ENCODE measurements around the gene POGZ. TPM values are rescaled to one million over a fixed set of nuclear protein-coding genes. Genes with fewer than 3 reads are reported as not detected.

POGZ gene
- total RNA-seq, 1 donor from 2014 or later: 135 TPM

GRCh38 chr1:151386002-151386401, 73.3 kb downstream of the POGZ start:
- intact Hi-C loops (cut with micrococcal nuclease): no loop called here
- ChIA-PET CTCF (no interaction called here), POLR2A (no interaction called here)
- Mint-ChIP-seq H3K9me3 (no peaks in the 10 kb centered on the region), H3K27me3 (no peaks in the 10 kb centered on the region), H3K36me3 (ENCODE audit: low read depth) (no peaks in the 10 kb centered on the region), H3K4me3 (no peak overlapping the region), H3K27ac (no peak overlapping the region), H3K4me1 (no peaks in the 10 kb centered on the region)
- ATAC-seq (ENCODE audit: low read depth): no peak
- TF ChIP-seq, protein P1, sequence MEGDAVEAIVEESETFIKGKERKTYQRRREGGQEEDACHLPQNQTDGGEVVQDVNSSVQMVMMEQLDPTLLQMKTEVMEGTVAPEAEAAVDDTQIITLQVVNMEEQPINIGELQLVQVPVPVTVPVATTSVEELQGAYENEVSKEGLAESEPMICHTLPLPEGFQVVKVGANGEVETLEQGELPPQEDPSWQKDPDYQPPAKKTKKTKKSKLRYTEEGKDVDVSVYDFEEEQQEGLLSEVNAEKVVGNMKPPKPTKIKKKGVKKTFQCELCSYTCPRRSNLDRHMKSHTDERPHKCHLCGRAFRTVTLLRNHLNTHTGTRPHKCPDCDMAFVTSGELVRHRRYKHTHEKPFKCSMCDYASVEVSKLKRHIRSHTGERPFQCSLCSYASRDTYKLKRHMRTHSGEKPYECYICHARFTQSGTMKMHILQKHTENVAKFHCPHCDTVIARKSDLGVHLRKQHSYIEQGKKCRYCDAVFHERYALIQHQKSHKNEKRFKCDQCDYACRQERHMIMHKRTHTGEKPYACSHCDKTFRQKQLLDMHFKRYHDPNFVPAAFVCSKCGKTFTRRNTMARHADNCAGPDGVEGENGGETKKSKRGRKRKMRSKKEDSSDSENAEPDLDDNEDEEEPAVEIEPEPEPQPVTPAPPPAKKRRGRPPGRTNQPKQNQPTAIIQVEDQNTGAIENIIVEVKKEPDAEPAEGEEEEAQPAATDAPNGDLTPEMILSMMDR (IDR thresholded peaks at IDR 0.05): no peak
- no peak for DNase-seq

DNA sequence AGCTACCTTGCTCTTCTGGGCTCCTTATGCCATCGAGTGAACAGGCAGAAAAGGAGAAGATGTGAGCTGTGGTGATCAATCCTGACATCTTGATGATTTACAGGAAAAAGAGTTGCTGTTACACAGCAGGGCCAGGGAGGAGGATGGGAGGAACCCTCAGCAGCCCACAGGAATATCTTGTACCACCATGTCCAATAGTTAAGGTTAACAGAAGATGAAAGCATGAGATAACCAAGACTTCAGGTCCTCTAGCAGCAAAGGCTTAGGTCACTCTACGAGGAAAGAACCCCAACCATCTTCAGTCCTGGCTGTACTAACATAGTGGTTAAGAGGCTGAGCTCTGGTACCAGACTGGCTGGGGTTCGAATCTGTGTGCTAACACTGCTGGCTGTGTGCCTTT, 74.7 kb downstream of the POGZ start:
- no peaks in the 10 kb centered on the region for H3K9me3 Mint-ChIP-seq
- intact Hi-C loops (cut with micrococcal nuclease): no loop called here
- ChIA-PET CTCF (interaction anchor here (1.4 kb wide), 1 partner anchor 44 kb away, joined by 3 read pairs; no protein-coding TSS in a partner anchor), POLR2A (interaction anchor here (1.1 kb wide), 1 partner anchor 37 kb away, joined by 3 read pairs; the partner anchor contains the start of gene RFX5)
- H3K4me1 Mint-ChIP-seq: no peaks in the 10 kb centered on the region
- H3K27me3 Mint-ChIP-seq: no peaks in the 10 kb centered on the region
- TF ChIP-seq, protein P1 (IDR thresholded peaks at IDR 0.05): no peak
- ATAC-seq (ENCODE audit: low read depth) (no peak), DNase-seq (no peak)
- H3K4me3 Mint-ChIP-seq: no peak overlapping the region
- H3K27ac Mint-ChIP-seq: no peak overlapping the region
- no peaks in the 10 kb centered on the region for H3K36me3 Mint-ChIP-seq (ENCODE audit: low read depth)

DNA sequence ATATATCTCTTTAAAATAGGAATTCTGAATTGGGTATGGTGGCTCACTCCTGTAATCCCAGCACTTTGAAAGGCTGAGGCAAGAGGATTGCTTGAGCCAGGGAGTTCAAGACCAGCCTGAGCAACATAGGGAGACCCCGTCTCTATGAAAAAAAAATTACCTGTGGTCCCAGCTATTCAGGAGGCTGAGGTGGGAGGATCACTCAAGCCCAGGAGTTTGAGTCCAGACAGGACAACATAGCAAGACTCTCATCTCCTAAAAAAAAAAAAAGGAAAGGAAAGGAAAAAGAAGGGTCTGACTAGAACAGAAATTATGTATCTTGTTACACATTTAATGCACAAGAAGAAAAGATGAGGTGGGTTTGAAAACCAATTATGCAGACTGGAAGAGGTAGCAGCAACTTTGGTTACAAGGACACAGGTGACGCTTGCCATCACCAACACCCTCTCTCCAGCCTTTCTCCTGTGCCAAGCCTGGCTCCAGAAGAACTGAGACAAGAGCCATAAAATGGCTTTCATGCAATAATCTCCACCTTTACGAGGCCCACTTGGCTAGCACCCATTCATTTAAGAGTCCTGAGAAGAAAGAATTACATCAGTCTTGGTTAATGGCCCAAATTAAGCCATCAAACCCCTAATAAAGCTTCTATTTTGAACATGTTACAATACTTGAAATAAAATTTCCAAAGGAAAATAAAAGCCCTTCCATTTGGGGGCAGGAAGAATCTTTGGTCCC, 82.0 kb downstream of the POGZ start:
- DNase-seq (no peak), ATAC-seq (ENCODE audit: low read depth) (no peak)
- POLR2A ChIA-PET: interaction anchor here (0.6 kb wide), 1 partner anchor 21 kb away, joined by 3 read pairs; no protein-coding TSS in a partner anchor
- no peak overlapping the region for H3K4me3 Mint-ChIP-seq
- no peaks in the 10 kb centered on the region for H3K27me3 Mint-ChIP-seq
- H3K9me3 Mint-ChIP-seq: no peaks in the 10 kb centered on the region
- H3K27ac Mint-ChIP-seq: no peak overlapping the region
- CTCF ChIA-PET: no interaction called here
- intact Hi-C loops (cut with micrococcal nuclease): no loop called here
- no peaks in the 10 kb centered on the region for H3K36me3 Mint-ChIP-seq (ENCODE audit: low read depth)
- H3K4me1 Mint-ChIP-seq: no peaks in the 10 kb centered on the region
- TF ChIP-seq, protein P1 (IDR thresholded peaks at IDR 0.05): no peak

DNA sequence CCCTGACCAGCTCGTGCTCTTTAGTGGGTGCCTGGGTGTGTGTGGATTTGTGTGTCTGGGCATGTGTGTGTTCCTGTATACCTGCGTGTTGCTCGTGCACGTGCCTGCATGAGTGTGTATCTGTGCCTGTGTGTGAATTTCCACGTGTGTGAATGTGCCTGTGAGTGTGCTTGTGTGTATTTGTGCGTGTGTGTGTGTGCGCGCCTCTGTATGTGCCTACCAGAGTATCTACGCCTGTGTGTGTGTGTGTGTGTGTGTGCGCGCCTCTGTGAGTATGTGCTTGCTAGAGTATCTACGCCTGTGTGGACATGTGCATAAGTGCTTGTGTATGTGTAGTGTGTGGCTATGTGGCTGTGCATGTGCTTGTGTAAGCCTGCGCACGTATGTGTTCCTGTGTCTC, 86.1 kb downstream of the POGZ start:
- CTCF ChIA-PET: interaction anchor here (1.0 kb wide), 1 partner anchor 32 kb away, joined by 3 read pairs; no protein-coding TSS in a partner anchor
- intact Hi-C loops (cut with micrococcal nuclease): no loop called here
- Mint-ChIP-seq H3K27me3 (no peaks in the 10 kb centered on the region), H3K27ac (no peak overlapping the region), H3K4me3 (no peak overlapping the region), H3K36me3 (ENCODE audit: low read depth) (no peaks in the 10 kb centered on the region), H3K9me3 (no peaks in the 10 kb centered on the region), H3K4me1 (no peaks in the 10 kb centered on the region)
- POLR2A ChIA-PET: no interaction called here
- ATAC-seq (ENCODE audit: low read depth) (no peak), DNase-seq (no peak)
- TF ChIP-seq, protein P1 (IDR thresholded peaks at IDR 0.05): no peak

DNA sequence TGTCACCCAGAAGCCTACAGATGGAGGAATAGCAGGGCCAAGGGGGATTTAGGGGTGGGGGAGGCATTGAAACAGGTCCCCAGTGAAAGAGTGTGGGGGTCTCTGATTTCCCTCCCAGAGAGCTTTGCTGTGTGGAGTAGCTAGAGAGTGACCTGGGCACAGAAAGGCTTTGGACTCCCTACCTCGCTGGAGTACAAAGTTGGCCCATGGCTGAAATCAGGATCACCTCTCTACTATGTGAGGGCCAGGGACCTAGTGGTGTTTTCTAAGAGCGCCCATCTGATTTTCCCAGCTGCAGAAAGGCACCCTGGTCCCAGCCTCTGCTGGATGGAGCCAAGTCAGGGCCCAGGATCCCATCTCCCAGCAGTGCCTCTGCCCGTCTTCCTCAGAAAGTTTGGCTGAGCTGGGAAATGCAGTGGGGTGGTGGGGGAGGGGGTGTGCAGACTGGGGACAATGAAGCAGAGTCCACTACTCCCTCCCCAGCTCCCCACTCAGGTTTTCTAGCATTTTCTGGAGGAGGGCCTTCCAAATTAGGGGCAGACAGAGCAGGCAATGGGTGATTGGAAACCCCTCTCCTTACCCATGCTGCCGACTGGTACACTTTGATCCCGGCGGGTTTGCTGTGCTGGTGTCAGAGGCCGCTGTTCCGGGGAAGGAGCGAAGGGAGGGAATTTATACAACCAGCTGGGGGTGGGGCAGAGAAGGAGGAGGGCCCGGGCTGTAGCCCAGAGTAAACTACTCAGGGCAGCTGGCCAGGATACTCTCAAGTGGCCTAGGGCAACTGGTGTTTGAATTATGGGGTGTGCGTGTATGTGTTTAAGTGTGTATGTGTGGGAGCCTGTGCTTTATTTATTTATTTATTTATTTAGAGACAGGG, 87.0 kb downstream of the POGZ start, which contains the start of gene SELENBP1:
TSS of gene SELENBP1 (minus strand) at position 648 of the 877 bp plus-strand sequence. CDS start at position 584, 64 bp downstream.
- H3K36me3 Mint-ChIP-seq (ENCODE audit: low read depth): no peaks in the 10 kb centered on the region
- POLR2A ChIA-PET: interaction anchor here (0.6 to 0.7 kb wide), 2 partner anchors 14 to 26 kb away, joined by 3 to 4 read pairs; no protein-coding TSS in a partner anchor
- no peak within 1 kb of the TSS for H3K4me3 Mint-ChIP-seq
- H3K27ac Mint-ChIP-seq: peak within 1 kb of the TSS; percentile 6
- TF ChIP-seq, protein P1 (IDR thresholded peaks at IDR 0.05): no peak
- no peaks in the 10 kb centered on the region for H3K9me3 Mint-ChIP-seq
- intact Hi-C loops (cut with micrococcal nuclease): no loop called here
- ATAC-seq (ENCODE audit: low read depth): no peak
- no peaks in the 10 kb centered on the region for H3K27me3 Mint-ChIP-seq
- H3K4me1 Mint-ChIP-seq: no peaks in the 10 kb centered on the region
- no peak for DNase-seq
- CTCF ChIA-PET: no interaction called here
